ENCODE measurements around the gene TADA2B.

The TADA2B gene

GRCh38 chr4:7107166-7107905 lies 64.2 kb downstream of the TADA2B start:
- H3K27me3 ChIP-seq (ENCODE audit: control insufficient read depth in 1 of 2, insufficient read depth in 2 of 2, low read length in 2 of 2), result no peaks in the 10 kb centered on the region
- H3K4me1 ChIP-seq (ENCODE audit: insufficient read depth, low read length), result peaks cover 12% of the 10 kb centered on the region

More at GRCh38 chr4:7107166-7107905, 64.2 kb downstream of the TADA2B start:
- Histone ChIP-seq H3K27ac (ENCODE audit: low read depth, low read length) (no peak overlapping the region), H3K9me3 (ENCODE audit: low read length) (no peaks in the 10 kb centered on the region), H3K4me3 (ENCODE audit: low read depth in 1 of 2, low read length in 2 of 2) (no peak overlapping the region), H3K36me3 (ENCODE audit: insufficient read depth, low read length) (no peaks in the 10 kb centered on the region), H3K9ac (ENCODE audit: low read length) (no peak overlapping the region)

Measured in muscle layer of colon (tissue), 2 donors.